HepG2 (cell line): ENCODE results near the gene BSG. TPM values are rescaled to one million over a fixed set of nuclear protein-coding genes. Genes with fewer than 3 reads are reported as not detected.
A peak's percentile ranks its signal among the peaks of the same experiment; 100 is the strongest.

Source experiments
- ARID5B ChIP-seq: IDR thresholded peaks from 2 replicates; pipeline ENCODE4 v1.4.0; 2020; ENCODE audit warnings: mild to moderate bottlenecking, missing genetic modification reagents
- ATRX ChIP-seq: sonication (generic); formaldehyde crosslinking; IDR thresholded peaks from 2 replicates; pipeline ENCODE4 v1.4.0; 2020; ENCODE audit warnings: missing genetic modification reagents, borderline replicate concordance
- CENPX ChIP-seq: sonication (generic); formaldehyde crosslinking; IDR thresholded peaks from 2 replicates; pipeline ENCODE4 v1.9.0; 2021; ENCODE audit warnings: mild to moderate bottlenecking, missing genetic modification reagents, moderate library complexity
- ESRRA ChIP-seq: sonication (generic); formaldehyde crosslinking; IDR thresholded peaks from 2 replicates; pipeline ENCODE4 v1.5.1; 2020; ENCODE audit warnings: mild to moderate bottlenecking, low read depth, missing genetic modification reagents
- GABPB1 ChIP-seq: IDR thresholded peaks from 2 replicates; pipeline ENCODE4 v1.6.1; 2016; ENCODE audit warnings: mild to moderate bottlenecking, missing genetic modification reagents, moderate library complexity, missing compliant biosample characterization
- HNF4G ChIP-seq, 2 experiments: sonication (generic) in 1 of 2; formaldehyde crosslinking in 1 of 2; IDR thresholded peaks; 2 replicates each; pipeline versions ENCODE4 v1.4.0 to v1.6.1; 2011 to 2020; ENCODE audit warnings: borderline replicate concordance in 2 of 2, low read depth in 2 of 2, mild to moderate bottlenecking in 2 of 2, low read length in 1 of 2, missing genetic modification reagents in 1 of 2, moderate library complexity in 1 of 2
- JUNB ChIP-seq: sonication (generic); formaldehyde crosslinking; IDR thresholded peaks from 2 replicates; pipeline ENCODE4 v1.8.0; 2022; ENCODE audit warnings: missing genetic modification reagents, mild to moderate bottlenecking, borderline replicate concordance
- MLLT10 ChIP-seq: sonication (generic); formaldehyde crosslinking; IDR thresholded peaks from 2 replicates; pipeline ENCODE4 v1.4.0; 2020; ENCODE audit warnings: missing genetic modification reagents
- NFRKB ChIP-seq: fragments of 450-650 bp; IDR thresholded peaks from 2 replicates; pipeline ENCODE4 v1.6.1; 2017
- NR2F6 ChIP-seq, 2 experiments: IDR thresholded peaks; 2 replicates each; pipeline ENCODE4 v1.6.1; 2016; ENCODE audit warnings: antibody characterized with exemption in 1 of 2, mild to moderate bottlenecking in 1 of 2
- POGZ ChIP-seq: sonication (generic); formaldehyde crosslinking; IDR thresholded peaks from 2 replicates; pipeline ENCODE4 v1.4.0; 2020; ENCODE audit warnings: mild to moderate bottlenecking, missing genetic modification reagents
- RAD51 ChIP-seq: fragments of 450-650 bp; IDR thresholded peaks from 2 replicates; pipeline ENCODE4 v1.6.1; 2016; ENCODE audit warnings: borderline replicate concordance
- RFXANK ChIP-seq: IDR thresholded peaks from 2 replicates; pipeline ENCODE4 v1.6.1; 2016
- STAG1 ChIP-seq: sonication (generic); formaldehyde crosslinking; IDR thresholded peaks from 2 replicates; pipeline ENCODE4 v1.4.0; 2020; ENCODE audit warnings: missing genetic modification reagents
- TRIM24 ChIP-seq: sonication (generic); formaldehyde crosslinking; IDR thresholded peaks from 2 replicates; pipeline ENCODE4 v1.8.0; 2022; ENCODE audit warnings: mild to moderate bottlenecking, missing genetic modification reagents
- XRCC5 ChIP-seq: fragments of 200-400 bp; formaldehyde crosslinking; optimal IDR thresholded peaks from 2 replicates; pipeline ENCODE3; 2017; ENCODE audit warnings: mild to moderate bottlenecking, low read length
- YY1 ChIP-seq: IDR thresholded peaks from 2 replicates; pipeline ENCODE4 v1.6.1; 2011; ENCODE audit warnings: low read length, low read depth, moderate library complexity, mild to moderate bottlenecking; ENCODE audit not compliant: insufficient read depth, insufficient replicate concordance
- ZNF556 ChIP-seq: sonication (generic); formaldehyde crosslinking; IDR thresholded peaks from 2 replicates; pipeline ENCODE4 v1.4.0; 2020; ENCODE audit warnings: mild to moderate bottlenecking, missing genetic modification reagents, borderline replicate concordance
- ZSCAN12 ChIP-seq: sonication (generic); formaldehyde crosslinking; IDR thresholded peaks from 2 replicates; pipeline ENCODE4 v1.9.0; 2021; ENCODE audit warnings: mild to moderate bottlenecking, missing genetic modification reagents
- polyA plus RNA-seq, 8 experiments: library from polyadenylated mRNA; depleted of rRNA in 3 of 8; stranded (reverse) in 7 of 8; unstranded in 1 of 8; fragments of >200 nt; fragmentation: Illumina TruSeq in 4 of 8; extraction: Trizol in 4 of 8; gene quantifications; 2 replicates each; pipeline versions ENCODE4 v1.2.1 to v1.2.3, GENCODE V29; 2011 to 2016; ENCODE audit warnings: low read depth in 4 of 8, missing spikeins in 1 of 8, mixed read lengths in 1 of 8; ENCODE audit not compliant: insufficient read depth in 1 of 8
- total RNA-seq, 5 experiments: library from RNA; depleted of rRNA; stranded (reverse); fragments of >200 nt; fragmentation: Illumina TruSeq; extraction: Trizol; gene quantifications; 2 replicates each; pipeline ENCODE4 v1.2.3, GENCODE V29; 2016; ENCODE audit warnings: low read depth in 1 of 5
- TF ChIP-seq, protein P1 (sequence below): sonication (generic); formaldehyde crosslinking; conservative IDR thresholded peaks from 2 replicates; pipeline ENCODE4 v1.4.0; 2020; ENCODE audit warnings: mild to moderate bottlenecking, missing genetic modification reagents, moderate library complexity
- TF ChIP-seq, protein P2 (sequence below): sonication (generic); formaldehyde crosslinking; IDR thresholded peaks from 2 replicates; pipeline ENCODE4 v1.8.0; 2022; ENCODE audit warnings: missing genetic modification reagents, mild to moderate bottlenecking, borderline replicate concordance

The BSG gene
- total and polyA plus RNA-seq, 2 of the 13 experiments (the other 11 are each of a cell fraction or from before 2014, with no cell fraction given): 309 to 754 TPM

DNA sequence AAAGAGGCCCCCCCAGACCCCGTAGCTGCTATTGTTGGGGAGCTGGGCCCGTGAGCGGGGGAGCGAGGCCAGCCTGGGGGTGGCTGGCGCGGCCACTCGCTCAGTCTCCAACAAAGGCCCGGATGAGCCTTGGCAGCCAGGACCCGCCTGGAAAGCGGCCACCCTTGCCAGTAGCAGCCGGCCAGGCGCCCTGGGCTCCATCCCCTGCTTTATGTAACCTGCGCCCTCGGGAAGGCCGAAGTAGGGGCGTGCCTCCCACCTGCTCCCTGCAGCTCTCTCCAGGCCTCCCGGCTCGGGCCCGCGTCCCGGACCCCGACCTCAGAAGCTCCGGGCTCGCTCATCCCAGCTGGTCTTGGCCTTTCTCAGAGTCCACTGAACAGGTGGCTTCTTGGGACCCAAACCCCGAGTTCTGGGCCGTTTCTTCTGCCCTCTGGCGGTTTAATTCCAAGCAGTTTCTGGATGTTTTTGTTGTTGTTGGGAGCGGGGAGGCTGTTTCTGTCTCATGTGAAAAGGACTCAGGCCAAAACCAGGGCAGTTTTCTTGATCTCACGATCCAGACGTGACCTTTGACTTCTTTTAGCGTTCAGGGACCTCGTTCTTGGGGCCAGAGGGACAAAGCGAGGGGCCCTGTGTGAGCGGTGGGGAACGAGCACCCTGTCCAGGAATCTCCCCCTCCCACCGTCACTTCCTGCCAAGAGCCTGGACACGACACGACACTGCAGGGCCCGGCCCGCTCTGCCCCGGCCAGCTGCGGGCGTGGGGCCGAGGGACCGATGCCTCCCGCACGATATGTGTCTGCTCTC is 39.6 kb upstream of the BSG start (continued):
- TF ChIP-seq MLLT10 (CRISPR knock-in tag) (no peak), GABPB1 (peak; percentile 88), ARID5B (CRISPR knock-in tag) (no peak; the same call in 1 of the 2 replicates), TRIM24 (CRISPR knock-in tag) (no peak), STAG1 (CRISPR knock-in tag) (peak; percentile 28), NR2F6 (IDR thresholded peaks at IDR 0.05) (peak; percentile 88), NR2F6 (CRISPR knock-in tag; IDR thresholded peaks at IDR 0.05) (peak; percentile 86), NFRKB (no peak), ESRRA (CRISPR knock-in tag) (no peak), XRCC5 (peak; percentile 56), ATRX (CRISPR knock-in tag) (no peak), ZNF556 (CRISPR knock-in tag) (0 out of 2 replicates have a peak, but pooled peaks have one; percentile 57), HNF4G (IDR thresholded peaks at IDR 0.05; ENCODE audit: borderline replicate concordance, low read depth, low read length) (no peak), HNF4G (CRISPR knock-in tag; IDR thresholded peaks at IDR 0.05; ENCODE audit: borderline replicate concordance, low read depth) (no peak), JUNB (CRISPR knock-in tag) (no peak), YY1 (no peak), RFXANK (CRISPR knock-in tag) (no peak), RAD51 (no peak), ZSCAN12 (CRISPR knock-in tag) (no peak), CENPX (CRISPR knock-in tag) (no peak), POGZ (0 out of 2 replicates have a peak, but pooled peaks have one; percentile 12)
- TF ChIP-seq, protein P1, sequence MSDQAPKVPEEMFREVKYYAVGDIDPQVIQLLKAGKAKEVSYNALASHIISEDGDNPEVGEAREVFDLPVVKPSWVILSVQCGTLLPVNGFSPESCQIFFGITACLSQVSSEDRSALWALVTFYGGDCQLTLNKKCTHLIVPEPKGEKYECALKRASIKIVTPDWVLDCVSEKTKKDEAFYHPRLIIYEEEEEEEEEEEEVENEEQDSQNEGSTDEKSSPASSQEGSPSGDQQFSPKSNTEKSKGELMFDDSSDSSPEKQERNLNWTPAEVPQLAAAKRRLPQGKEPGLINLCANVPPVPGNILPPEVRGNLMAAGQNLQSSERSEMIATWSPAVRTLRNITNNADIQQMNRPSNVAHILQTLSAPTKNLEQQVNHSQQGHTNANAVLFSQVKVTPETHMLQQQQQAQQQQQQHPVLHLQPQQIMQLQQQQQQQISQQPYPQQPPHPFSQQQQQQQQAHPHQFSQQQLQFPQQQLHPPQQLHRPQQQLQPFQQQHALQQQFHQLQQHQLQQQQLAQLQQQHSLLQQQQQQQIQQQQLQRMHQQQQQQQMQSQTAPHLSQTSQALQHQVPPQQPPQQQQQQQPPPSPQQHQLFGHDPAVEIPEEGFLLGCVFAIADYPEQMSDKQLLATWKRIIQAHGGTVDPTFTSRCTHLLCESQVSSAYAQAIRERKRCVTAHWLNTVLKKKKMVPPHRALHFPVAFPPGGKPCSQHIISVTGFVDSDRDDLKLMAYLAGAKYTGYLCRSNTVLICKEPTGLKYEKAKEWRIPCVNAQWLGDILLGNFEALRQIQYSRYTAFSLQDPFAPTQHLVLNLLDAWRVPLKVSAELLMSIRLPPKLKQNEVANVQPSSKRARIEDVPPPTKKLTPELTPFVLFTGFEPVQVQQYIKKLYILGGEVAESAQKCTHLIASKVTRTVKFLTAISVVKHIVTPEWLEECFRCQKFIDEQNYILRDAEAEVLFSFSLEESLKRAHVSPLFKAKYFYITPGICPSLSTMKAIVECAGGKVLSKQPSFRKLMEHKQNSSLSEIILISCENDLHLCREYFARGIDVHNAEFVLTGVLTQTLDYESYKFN (CRISPR knock-in tag): peak; percentile 77
- TF ChIP-seq, protein P2, sequence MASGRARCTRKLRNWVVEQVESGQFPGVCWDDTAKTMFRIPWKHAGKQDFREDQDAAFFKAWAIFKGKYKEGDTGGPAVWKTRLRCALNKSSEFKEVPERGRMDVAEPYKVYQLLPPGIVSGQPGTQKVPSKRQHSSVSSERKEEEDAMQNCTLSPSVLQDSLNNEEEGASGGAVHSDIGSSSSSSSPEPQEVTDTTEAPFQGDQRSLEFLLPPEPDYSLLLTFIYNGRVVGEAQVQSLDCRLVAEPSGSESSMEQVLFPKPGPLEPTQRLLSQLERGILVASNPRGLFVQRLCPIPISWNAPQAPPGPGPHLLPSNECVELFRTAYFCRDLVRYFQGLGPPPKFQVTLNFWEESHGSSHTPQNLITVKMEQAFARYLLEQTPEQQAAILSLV (CRISPR knock-in tag): peak; percentile 53; the same call in 1 of the 2 replicates
